Natural killer cell (primary cell): ENCODE results near the gene TBL1X. TPM values are rescaled to one million over a fixed set of nuclear protein-coding genes. Genes with fewer than 3 reads are reported as not detected.

ENCODE experiments used
- ATAC-seq, 3 donors: fragments of 150-1000 bp in 2 of 3; fragments of 200-7000 bp in 1 of 3; cut with Tn5 transposase; 1 replicate in 1 of 3; 2 replicates in 2 of 3; pipeline ENCODE4 v1.10.0; 2021; ENCODE audit warnings: mild to moderate bottlenecking in 2 of 3, moderate library complexity in 2 of 3
- DNase-seq, 2 donors: peaks; one replicate each; pipeline versions ENCODE4 v3.0.0 to v3.0.0-alpha.2; 2013 to 2021; ENCODE audit warnings: mixed read lengths in 1 of 2
- H3K27ac ChIP-seq: one replicate; pipeline ENCODE4 v1.5.1; 2013; ENCODE audit warnings: mild to moderate bottlenecking, low read length
- H3K27me3 ChIP-seq: one replicate; pipeline ENCODE4 v1.6.1; 2013; ENCODE audit warnings: low read length; ENCODE audit not compliant: control insufficient read depth, insufficient read depth
- H3K36me3 ChIP-seq: one replicate; pipeline ENCODE4 v1.6.1; 2013; ENCODE audit warnings: low read length; ENCODE audit not compliant: control insufficient read depth, insufficient read depth
- H3K4me1 ChIP-seq: one replicate; pipeline ENCODE4 v1.6.1; 2013; ENCODE audit warnings: low read length; ENCODE audit not compliant: control insufficient read depth, insufficient read depth
- H3K4me3 ChIP-seq: one replicate; pipeline ENCODE4 v1.5.1; 2013; ENCODE audit warnings: low read length
- H3K9me3 ChIP-seq: one replicate; pipeline ENCODE4 v1.6.1; 2013; ENCODE audit warnings: low read length; ENCODE audit not compliant: control insufficient read depth, insufficient read depth
- H3K27ac Mint-ChIP-seq, 2 donors: one replicate each; pipeline ENCODE4 v1.8.0; 2022; ENCODE audit warnings: mild to moderate bottlenecking in 2 of 2, mixed read lengths in 2 of 2, moderate library complexity in 1 of 2
- H3K27me3 Mint-ChIP-seq, 2 donors: one replicate each; pipeline ENCODE4 v1.8.0; 2022; ENCODE audit warnings: low read depth in 2 of 2, mixed read lengths in 2 of 2
- H3K36me3 Mint-ChIP-seq: one replicate; pipeline ENCODE4 v1.8.0; 2022; ENCODE audit warnings: mixed read lengths
- H3K4me1 Mint-ChIP-seq, 2 donors: one replicate each; pipeline ENCODE4 v1.8.0; 2022; ENCODE audit warnings: mixed read lengths in 2 of 2
- H3K4me3 Mint-ChIP-seq: one replicate; pipeline ENCODE4 v1.8.0; 2022; ENCODE audit warnings: mild to moderate bottlenecking, moderate library complexity, mixed read lengths
- H3K9me3 Mint-ChIP-seq, 2 donors: one replicate each; pipeline ENCODE4 v1.8.0; 2022; ENCODE audit warnings: mixed read lengths in 2 of 2
- CTCF ChIP-seq: fragments of 200-600 bp; IDR thresholded peaks from one replicate; pipeline ENCODE4 v1.8.0; 2022; ENCODE audit warnings: antibody characterized with exemption
- WGBS: methylation state at CpG from one replicate; pipeline ENCODE4 v1.1.7; 2013; ENCODE audit warnings: missing lambda C conversion rate; ENCODE audit not compliant: insufficient coverage; 5-methylcytosine and 5-hydroxymethylcytosine counted together
- intact Hi-C: fragments of 100-400 bp; cut with micrococcal nuclease; formaldehyde crosslinking; loops from one replicate; pipeline ENCODE4 v1.14.2; 2022
- total RNA-seq, 4 donors: library from RNA; stranded (reverse); fragments of 120-200 nt in 1 of 4; gene quantifications; one replicate each; pipeline versions ENCODE4 v1.2.3 to v1.2.4, GENCODE V29; 2013 to 2022

TBL1X gene
- total RNA-seq, 3 donors from 2014 or later (not counting 1 experiment from before 2014, with no cell fraction given): 21.9 to 43.8 (median 32.7) TPM

GRCh38 chrX:9728261-9728660 is 263.4 kb downstream of the TBL1X start:
- no peak overlapping the region for H3K4me3 Mint-ChIP-seq
- peaks cover 7% of the 10 kb centered on the region for H3K9me3 ChIP-seq
- H3K27ac ChIP-seq: no peak overlapping the region
- peaks cover 0 to 3% of the 10 kb centered on the region in 2 donors for H3K27me3 Mint-ChIP-seq
- intact Hi-C loops: no loop called here
- no peaks in the 10 kb centered on the region for H3K4me1 ChIP-seq
- no peak for TF ChIP-seq CTCF
- no peaks in the 10 kb centered on the region for H3K36me3 ChIP-seq
- ATAC-seq (no peak), DNase-seq (no peak)
- no peaks in the 10 kb centered on the region for H3K36me3 Mint-ChIP-seq
- no peaks in the 10 kb centered on the region for H3K27me3 ChIP-seq
- H3K27ac Mint-ChIP-seq: no peak overlapping the region
- H3K9me3 Mint-ChIP-seq: peaks cover 0 to 4% of the 10 kb centered on the region in 2 donors
- 94% methylated on average over 1 of the region's 3 CpGs for WGBS
- no peak overlapping the region for H3K4me3 ChIP-seq
- no peaks in the 10 kb centered on the region for H3K4me1 Mint-ChIP-seq

GRCh38 chrX:9729171-9729885 is 264.5 kb downstream of the TBL1X start:
- DNase-seq: no peak
- Histone ChIP-seq H3K27me3 (no peaks in the 10 kb centered on the region), H3K4me1 (no peaks in the 10 kb centered on the region), H3K27ac (no peak overlapping the region), H3K4me3 (no peak overlapping the region), H3K9me3 (peaks cover 7% of the 10 kb centered on the region), H3K36me3 (no peaks in the 10 kb centered on the region)
- peaks cover 0 to 3% of the 10 kb centered on the region in 2 donors for H3K27me3 Mint-ChIP-seq
- H3K9me3 Mint-ChIP-seq: peaks cover 0 to 4% of the 10 kb centered on the region in 2 donors
- H3K4me1 Mint-ChIP-seq: no peaks in the 10 kb centered on the region
- no peak for ATAC-seq
- WGBS: 84% methylated on average over 5 of the region's 5 CpGs
- H3K4me3 Mint-ChIP-seq: no peak overlapping the region
- no peaks in the 10 kb centered on the region for H3K36me3 Mint-ChIP-seq
- no peak overlapping the region for H3K27ac Mint-ChIP-seq
- intact Hi-C loops: no loop called here
- no peak for TF ChIP-seq CTCF

GRCh38 chrX:9730078-9730477 is 265.2 kb downstream of the TBL1X start:
- Histone ChIP-seq H3K36me3 (no peaks in the 10 kb centered on the region), H3K27ac (no peak overlapping the region), H3K4me3 (no peak overlapping the region), H3K9me3 (peaks cover 7% of the 10 kb centered on the region), H3K4me1 (no peaks in the 10 kb centered on the region), H3K27me3 (no peaks in the 10 kb centered on the region)
- Mint-ChIP-seq H3K27me3 (peaks cover 0 to 3% of the 10 kb centered on the region in 2 donors), H3K4me3 (no peak overlapping the region), H3K9me3 (peaks cover 0 to 4% of the 10 kb centered on the region in 2 donors), H3K27ac (no peak overlapping the region), H3K36me3 (no peaks in the 10 kb centered on the region), H3K4me1 (no peaks in the 10 kb centered on the region)
- ATAC-seq: no peak
- 72% methylated on average over 2 of the region's 3 CpGs for WGBS
- no peak for TF ChIP-seq CTCF
- no peak for DNase-seq
- intact Hi-C loops: no loop called here

GRCh38 chrX:9730752-9731151 is 265.9 kb downstream of the TBL1X start:
- TF ChIP-seq CTCF: no peak

More at GRCh38 chrX:9730752-9731151, 265.9 kb downstream of the TBL1X start:
- Mint-ChIP-seq H3K27me3 (peaks cover 0 to 3% of the 10 kb centered on the region in 2 donors), H3K36me3 (no peaks in the 10 kb centered on the region), H3K4me3 (no peak overlapping the region), H3K9me3 (peaks cover 0 to 4% of the 10 kb centered on the region in 2 donors), H3K27ac (no peak overlapping the region), H3K4me1 (no peaks in the 10 kb centered on the region)
- Histone ChIP-seq H3K9me3 (peaks cover 7% of the 10 kb centered on the region), H3K4me3 (no peak overlapping the region), H3K4me1 (no peaks in the 10 kb centered on the region), H3K27me3 (no peaks in the 10 kb centered on the region), H3K27ac (no peak overlapping the region), H3K36me3 (no peaks in the 10 kb centered on the region)
- WGBS: no CpG with 5 or more reads among the region's 1 CpG
- no peak for DNase-seq
- no peak for ATAC-seq
- intact Hi-C loops: no loop called here
